Measurements from ENCODE around the gene CLDN15.

Gene CLDN15

DNA sequence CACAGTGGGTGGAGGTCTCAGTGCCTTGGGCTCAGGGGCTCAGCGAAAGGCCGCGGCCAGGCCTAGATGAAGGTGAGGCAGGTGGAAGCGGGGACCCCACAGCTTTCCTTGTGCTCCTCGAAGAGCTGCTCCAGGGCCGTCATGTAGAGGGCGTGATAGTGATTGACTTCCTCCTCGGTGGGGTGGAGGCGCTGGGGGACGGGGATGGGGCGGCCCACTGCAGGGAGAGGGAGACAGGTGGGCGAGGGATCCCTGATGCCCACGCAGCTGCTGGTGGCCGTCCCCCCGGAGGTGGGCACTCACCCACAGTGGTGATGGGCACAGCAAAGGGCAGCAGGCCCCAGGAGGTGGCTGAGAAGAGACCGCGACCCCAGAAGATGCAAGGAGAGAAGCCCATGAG lies 41.7 kb downstream of the CLDN15 start:
- FAIRE-seq = no peak

DNA sequence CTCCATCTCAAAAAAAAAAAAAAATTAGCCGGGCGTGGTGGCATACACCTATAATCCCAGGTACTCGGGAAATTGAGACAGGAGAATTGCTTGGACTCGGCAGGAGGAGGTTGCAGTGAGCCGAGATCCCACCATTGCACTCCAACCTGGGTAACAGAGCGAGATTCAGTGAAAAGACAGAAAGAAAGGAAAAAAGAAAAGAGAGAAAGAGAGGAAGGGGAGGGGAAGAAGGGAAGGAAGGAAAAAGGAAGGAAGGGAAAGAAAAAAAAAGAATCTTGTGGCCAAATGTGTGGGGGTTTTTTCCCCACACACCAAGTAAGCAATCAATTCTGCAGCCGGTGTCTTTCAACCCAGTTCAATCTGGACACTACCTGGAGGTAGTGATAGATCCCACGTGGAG lies 48.5 kb downstream of the CLDN15 start:
- no peak for FAIRE-seq

DNA sequence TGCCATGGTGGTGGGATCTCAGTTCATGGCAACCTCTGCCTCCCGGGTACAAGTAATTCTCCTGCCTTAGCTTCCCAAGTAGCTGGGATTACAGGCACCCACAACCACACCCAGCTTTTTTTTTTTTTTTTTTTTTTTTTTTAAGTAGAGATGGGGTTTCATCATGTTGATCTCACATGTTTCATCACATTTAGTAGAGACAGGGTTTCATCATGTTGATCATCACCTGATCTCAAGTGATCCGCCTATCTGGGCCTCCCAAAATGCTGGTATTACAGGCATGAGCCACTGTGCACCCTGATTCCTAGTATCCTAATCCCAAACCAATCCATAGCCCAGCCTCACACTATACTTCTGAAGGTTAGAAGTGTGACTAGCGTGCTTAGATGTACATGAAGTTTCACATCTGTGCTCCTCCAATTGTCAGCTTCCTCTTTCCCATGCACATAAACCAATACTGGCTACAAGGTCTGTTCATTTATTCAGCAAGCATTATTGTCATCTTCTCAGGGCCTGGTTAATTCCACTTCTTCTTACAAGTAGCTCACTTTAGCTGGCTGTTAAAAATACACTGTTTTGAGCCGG lies 50.7 kb downstream of the CLDN15 start:
- FAIRE-seq = no peak

DNA sequence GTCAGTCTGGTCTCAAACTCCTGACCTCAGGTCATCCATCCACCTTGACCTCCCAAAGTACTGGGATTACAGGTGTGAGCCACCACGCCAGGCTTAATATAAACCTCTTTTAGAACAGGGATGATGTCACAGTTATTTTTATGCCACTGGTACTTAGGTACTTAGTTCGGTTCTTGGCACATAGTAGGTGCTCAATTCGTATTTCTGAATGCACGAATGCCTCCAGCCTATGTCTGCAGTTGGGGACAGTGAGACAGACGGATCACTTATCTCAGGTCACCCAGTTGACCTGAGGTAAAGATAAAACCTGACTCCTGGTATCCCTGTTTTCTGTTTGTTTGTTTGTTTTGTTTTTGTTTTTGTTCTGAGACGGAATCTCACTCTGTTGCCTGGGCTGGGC lies 51.4 kb downstream of the CLDN15 start:
- FAIRE-seq = no peak

DNA sequence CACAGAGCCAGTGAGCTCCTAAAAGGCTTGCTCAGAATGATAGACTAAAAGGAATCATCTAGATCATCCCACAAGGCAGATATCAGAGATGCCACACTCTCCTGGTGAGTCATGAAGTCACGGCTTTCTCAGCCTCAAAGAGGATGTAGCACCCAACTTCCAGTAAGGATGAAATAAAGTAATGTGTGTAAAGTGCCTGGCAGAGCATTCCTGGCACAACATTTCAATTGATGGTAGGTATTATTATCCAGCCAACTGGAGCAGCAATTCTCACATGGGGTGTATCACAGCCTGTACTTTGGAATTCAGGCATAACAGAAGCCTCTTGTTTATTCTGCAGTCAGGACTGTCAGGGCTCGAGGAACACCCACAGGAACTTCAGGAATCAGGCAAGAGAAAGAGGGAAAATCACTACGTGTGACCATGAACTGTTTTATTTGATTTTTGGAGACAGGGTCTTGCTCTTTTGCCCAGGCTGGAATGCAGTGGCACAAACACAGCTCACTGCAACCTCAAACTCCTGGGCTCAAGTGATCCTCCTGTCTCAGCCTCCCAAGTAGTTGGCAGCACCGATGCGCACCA lies 52.3 kb downstream of the CLDN15 start:
- no peak for FAIRE-seq

Measured in G401.6 (cell line).